Measurements from ENCODE around the gene PLEKHG3. TPM values are rescaled to one million over a fixed set of nuclear protein-coding genes. Genes with fewer than 3 reads are reported as not detected.
"Not testable (repeated sequence)": the region's sequence is repeated elsewhere in the genome, so short reads cannot be mapped to it uniquely, and the experiment has no call there.

Gene PLEKHG3
- total RNA-seq (10 to 100 TPM in 2 of 9 donors, 1 to 10 TPM in 7; 2.7 to 11.7 (median 8.4) TPM), polyA plus RNA-seq (10 to 100 TPM in 1 of 3 donors, 1 to 10 TPM in 2; 3.0 to 10.1 (median 9.5) TPM)
- long read RNA-seq, donor 1 = 0 reads
- long read RNA-seq, donor 2, partial matches to known transcripts = 6 of 8 reads
- long read RNA-seq, donor 2, other reads (novel, unspliced or antisense) = 0 of 8 reads
- long read RNA-seq, donor 3 = 0 reads
- long read RNA-seq, donor 4 = 0 reads
- long read RNA-seq, donor 5, full-length matches to known transcripts = 1 of 3 reads
- long read RNA-seq, donor 5, partial matches to known transcripts = 0 of 3 reads
- long read RNA-seq, donor 5, other reads (novel, unspliced or antisense) = 2 of 3 reads
- long read RNA-seq, donor 6, partial matches to known transcripts = 1 of 1 reads
- long read RNA-seq, donor 6, other reads (novel, unspliced or antisense) = 0 of 1 reads
- long read RNA-seq, donor 7 = 0 reads
- long read RNA-seq, donor 8 = 0 reads
- long read RNA-seq, donor 9 = 0 reads
- long read RNA-seq, donor 10 = 0 reads

DNA sequence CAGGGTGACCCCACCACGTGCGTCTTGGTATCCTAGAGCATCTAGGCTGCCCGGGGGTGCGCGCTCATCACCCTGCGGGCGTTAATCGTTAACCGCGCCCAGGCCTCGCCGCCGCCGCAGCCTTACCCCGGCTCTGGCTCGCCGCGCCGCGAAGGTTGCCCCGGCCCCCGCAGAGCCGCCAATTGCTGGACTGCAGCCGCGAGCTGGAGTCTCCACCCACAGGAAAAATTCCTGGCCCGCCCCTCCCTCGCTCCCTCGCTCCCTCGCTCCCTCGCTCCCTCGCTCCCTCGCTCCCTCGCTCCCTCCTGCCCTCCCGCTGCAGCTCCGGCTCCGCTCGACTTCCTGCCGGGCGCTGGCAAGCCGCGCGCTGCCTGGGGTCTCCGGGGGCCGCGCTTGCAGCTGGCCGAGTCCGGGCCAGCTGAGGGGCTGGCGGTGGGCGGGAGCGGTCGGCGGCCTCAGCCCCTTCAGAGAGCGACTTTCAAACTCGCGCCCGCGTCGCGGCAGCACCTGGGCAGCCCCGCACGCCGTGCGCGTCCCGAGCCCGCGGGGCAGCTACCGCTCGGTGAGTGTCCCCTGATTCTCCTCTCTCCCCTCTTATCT lies at the start of gene PLEKHG3:
PLEKHG3 (plus strand) TSS at position 282 of the 600 bp plus-strand sequence. CDS start 23,208 bp downstream, outside the sequence.
- peak within 1 kb of the TSS; percentile 11 to 58 (median 47) for H3K4me3 ChIP-seq
- no peaks in the 10 kb centered on the region for H3K36me3 ChIP-seq (replicated peaks in 1 of 2)
- no peaks in the 10 kb centered on the region for H3K9me3 ChIP-seq (replicated peaks in 1 of 3)
- H3K27ac ChIP-seq = peak within 1 kb of the TSS in 4 of 5 donors; percentile 3 to 83 (median 52)
- intact Hi-C loops (cut with DNase I) = no loop called here
- TF ChIP-seq POLR2A (IDR thresholded peaks at IDR 0.05) = no peak
- TF ChIP-seq, protein P1, sequence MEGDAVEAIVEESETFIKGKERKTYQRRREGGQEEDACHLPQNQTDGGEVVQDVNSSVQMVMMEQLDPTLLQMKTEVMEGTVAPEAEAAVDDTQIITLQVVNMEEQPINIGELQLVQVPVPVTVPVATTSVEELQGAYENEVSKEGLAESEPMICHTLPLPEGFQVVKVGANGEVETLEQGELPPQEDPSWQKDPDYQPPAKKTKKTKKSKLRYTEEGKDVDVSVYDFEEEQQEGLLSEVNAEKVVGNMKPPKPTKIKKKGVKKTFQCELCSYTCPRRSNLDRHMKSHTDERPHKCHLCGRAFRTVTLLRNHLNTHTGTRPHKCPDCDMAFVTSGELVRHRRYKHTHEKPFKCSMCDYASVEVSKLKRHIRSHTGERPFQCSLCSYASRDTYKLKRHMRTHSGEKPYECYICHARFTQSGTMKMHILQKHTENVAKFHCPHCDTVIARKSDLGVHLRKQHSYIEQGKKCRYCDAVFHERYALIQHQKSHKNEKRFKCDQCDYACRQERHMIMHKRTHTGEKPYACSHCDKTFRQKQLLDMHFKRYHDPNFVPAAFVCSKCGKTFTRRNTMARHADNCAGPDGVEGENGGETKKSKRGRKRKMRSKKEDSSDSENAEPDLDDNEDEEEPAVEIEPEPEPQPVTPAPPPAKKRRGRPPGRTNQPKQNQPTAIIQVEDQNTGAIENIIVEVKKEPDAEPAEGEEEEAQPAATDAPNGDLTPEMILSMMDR (IDR thresholded peaks at IDR 0.05) = no peak
- peaks cover 3 to 21% of the 10 kb centered on the region in 2 donors for H3K4me1 ChIP-seq (replicated peaks in 1 of 2)
- DNase-seq = peak; percentile 63 to 75 (median 67)
- WGBS, 4 donors = 0 to 1% (median 1%) methylated on average over 3 to 69 of the region's 69 CpGs; no CpG with 5 or more reads in 1 of the 4 donors
- H3K27me3 ChIP-seq = no peaks in the 10 kb centered on the region

- Histone ChIP-seq H3K4me1 (replicated peaks in 1 of 2) (no peaks in the 10 kb centered on the region), H3K27me3 (no peaks in the 10 kb centered on the region), H3K9me3 (replicated peaks in 1 of 3) (no peaks in the 10 kb centered on the region), H3K4me3 (no peak overlapping the region), H3K36me3 (replicated peaks in 1 of 2) (no peaks in the 10 kb centered on the region), H3K27ac (peak overlapping the region in 1 of 5 donors; percentile 35)
- intact Hi-C loops (cut with DNase I) = no loop called here
- WGBS, 4 donors = 74 to 81% (median 77%) methylated on average over 10 of the region's 10 CpGs
- TF ChIP-seq, protein P1 (IDR thresholded peaks at IDR 0.05) = no peak
- no peak for TF ChIP-seq POLR2A (IDR thresholded peaks at IDR 0.05)
- no peak for DNase-seq
These were observed 49.3 kb upstream of the PLEKHG3 start for GRCh38 chr14:64654901-64655300.

- no peak overlapping the region for H3K27ac ChIP-seq
These were observed 47.2 kb upstream of the PLEKHG3 start for GRCh38 chr14:64656986-64657385.

DNA sequence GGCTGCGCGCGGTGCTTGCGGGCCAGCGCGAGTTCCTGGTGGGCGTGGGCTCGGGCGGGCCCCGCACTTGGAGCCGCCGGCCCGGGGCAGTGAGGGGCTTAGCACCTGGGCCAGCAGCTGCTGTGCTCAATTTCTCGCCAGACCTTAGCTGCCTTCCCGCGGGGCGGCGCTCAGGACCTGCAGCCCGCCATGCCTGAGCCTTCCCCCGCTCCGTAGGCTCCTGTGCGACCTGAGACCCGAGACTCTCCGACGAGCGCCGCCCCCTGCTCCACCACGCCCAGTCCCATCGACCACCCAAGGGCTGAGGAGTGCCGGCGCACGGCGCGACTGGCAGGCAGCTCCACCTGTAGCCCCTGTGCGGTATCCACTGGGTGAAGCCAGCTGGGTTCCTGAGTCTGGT lies 46.0 kb upstream of the PLEKHG3 start:
- Histone ChIP-seq H3K27me3 (no peaks in the 10 kb centered on the region), H3K4me1 (replicated peaks in 1 of 2) (no peaks in the 10 kb centered on the region), H3K4me3 (no peak overlapping the region), H3K36me3 (replicated peaks in 1 of 2) (no peaks in the 10 kb centered on the region), H3K9me3 (replicated peaks in 1 of 3) (no peaks in the 10 kb centered on the region), H3K27ac (no peak overlapping the region)
- WGBS, 4 donors = 89 to 94% (median 91%) methylated on average over 18 to 35 of the region's 35 CpGs
- intact Hi-C loops (cut with DNase I) = no loop called here
- TF ChIP-seq POLR2A (IDR thresholded peaks at IDR 0.05) = no peak
- TF ChIP-seq, protein P1 (IDR thresholded peaks at IDR 0.05) = no peak
- DNase-seq = no peak

More at GRCh38 chr14:64656986-64657385, 47.2 kb upstream of the PLEKHG3 start:
- WGBS, 4 donors = 52 to 62% (median 58%) methylated on average over 4 of the region's 4 CpGs
- intact Hi-C loops (cut with DNase I) = no loop called here
- no peaks in the 10 kb centered on the region for H3K36me3 ChIP-seq (replicated peaks in 1 of 2)
- TF ChIP-seq, protein P1 (IDR thresholded peaks at IDR 0.05) = no peak
- no peak for TF ChIP-seq POLR2A (IDR thresholded peaks at IDR 0.05)
- H3K27me3 ChIP-seq = no peaks in the 10 kb centered on the region
- peak in 5 of 7 donors; percentile 25 to 66 (median 46) for DNase-seq
- no peak overlapping the region for H3K4me3 ChIP-seq
- H3K4me1 ChIP-seq (replicated peaks in 1 of 2) = no peaks in the 10 kb centered on the region
- H3K9me3 ChIP-seq (replicated peaks in 1 of 3) = no peaks in the 10 kb centered on the region

GRCh38 chr14:64658700-64659264 lies 45.4 kb upstream of the PLEKHG3 start:
- WGBS, 4 donors = 73 to 82% (median 79%) methylated on average over 10 to 13 of the region's 13 CpGs
- intact Hi-C loops (cut with DNase I); DNase-seq; H3K4me3 ChIP-seq; H3K27me3 ChIP-seq; H3K27ac ChIP-seq; H3K4me1 ChIP-seq (replicated peaks in 1 of 2); H3K9me3 ChIP-seq (replicated peaks in 1 of 3); H3K36me3 ChIP-seq (replicated peaks in 1 of 2): not testable (repeated sequence)
